ENCODE measurements around the gene PCGF1. TPM values are rescaled to one million over a fixed set of nuclear protein-coding genes. Genes with fewer than 3 reads are reported as not detected.

PCGF1 gene
- total and polyA plus RNA-seq, 2 of the 8 experiments (the other 6 are each of a cell fraction or from before 2014, with no cell fraction given), result 10.0 to 23.7 TPM

GRCh38 chr2:74525717-74526648, 18.5 kb upstream of the PCGF1 start, which contains the start of gene DQX1 (continued):
- TF ChIP-seq TAF1 (IDR thresholded peaks at IDR 0.05; ENCODE audit: low read depth, low read length), result 0 out of 2 replicates have a peak, but pooled peaks have one; percentile 5
- TF ChIP-seq POLR2AphosphoS5 (IDR thresholded peaks at IDR 0.05; ENCODE audit: low read depth, low read length), result peak; percentile 51
- TF ChIP-seq CHD1 (IDR thresholded peaks at IDR 0.05; ENCODE audit: low read depth, low read length), result no peak
- TF ChIP-seq SP1 (IDR thresholded peaks at IDR 0.05; ENCODE audit: low read depth, low read length), result 0 out of 2 replicates have a peak, but pooled peaks have one; percentile 14
- no peak for TF ChIP-seq TCF12 (IDR thresholded peaks at IDR 0.05; ENCODE audit: low read depth, low read length)
- peak; percentile 64; the same call in 1 of the 2 replicates for TF ChIP-seq CREB1 (IDR thresholded peaks at IDR 0.05)
- no peak for TF ChIP-seq POU5F1 (IDR thresholded peaks at IDR 0.05; ENCODE audit: low read depth, low read length)
